Activated CD4-positive, alpha-beta T cell treated with anti-CD3 and anti-CD28 coated beads, Interleukin-2, amount 10 ng/mL, durations not matched to agents 24 days and 14 days (primary cell): ENCODE results near the gene BCAS4. TPM values are rescaled to one million over a fixed set of nuclear protein-coding genes. Genes with fewer than 3 reads are reported as not detected.
"Not testable (repeated sequence)": the region's sequence is repeated elsewhere in the genome, so short reads cannot be mapped to it uniquely, and the experiment has no call there.

ENCODE experiments used
- DNase-seq: peaks from one replicate; pipeline ENCODE4 v3.0.0; 2022
- H3K27ac Mint-ChIP-seq: one replicate; pipeline ENCODE4 v1.8.0; 2022; ENCODE audit warnings: mild to moderate bottlenecking, mixed read lengths
- H3K27me3 Mint-ChIP-seq: one replicate; pipeline ENCODE4 v1.8.0; 2022; ENCODE audit warnings: mixed read lengths
- H3K36me3 Mint-ChIP-seq: one replicate; pipeline ENCODE4 v1.8.0; 2022; ENCODE audit warnings: low read depth, mild to moderate bottlenecking, mixed read lengths
- H3K4me1 Mint-ChIP-seq: one replicate; pipeline ENCODE4 v1.8.0; 2021; ENCODE audit warnings: mixed read lengths
- H3K4me3 Mint-ChIP-seq: one replicate; pipeline ENCODE4 v1.8.0; 2022; ENCODE audit warnings: mild to moderate bottlenecking, moderate library complexity, mixed read lengths
- H3K9me3 Mint-ChIP-seq: one replicate; pipeline ENCODE4 v1.8.0; 2021; ENCODE audit warnings: mixed read lengths
- intact Hi-C: fragments of 100-400 bp; cut with micrococcal nuclease; formaldehyde crosslinking; loops from one replicate; pipeline ENCODE4 v1.15.1; 2023
- total RNA-seq: library from RNA; stranded (reverse); gene quantifications from 2 replicates; pipeline ENCODE4 v1.2.3, GENCODE V29; 2022

BCAS4 gene
- total RNA-seq, 1 donor from 2014 or later = 8.4 TPM

- no peak overlapping the region for H3K4me3 Mint-ChIP-seq
- H3K27me3 Mint-ChIP-seq = no peaks in the 10 kb centered on the region
- intact Hi-C loops = no loop called here
- no peaks in the 10 kb centered on the region for H3K36me3 Mint-ChIP-seq
- no peaks in the 10 kb centered on the region for H3K4me1 Mint-ChIP-seq
- no peaks in the 10 kb centered on the region for H3K9me3 Mint-ChIP-seq
- no peak overlapping the region for H3K27ac Mint-ChIP-seq
- DNase-seq = no peak
Observed at GRCh38 chr20:50870561-50871161, 75.8 kb downstream of the BCAS4 start.

- Mint-ChIP-seq H3K4me3 (no peak overlapping the region), H3K36me3 (peaks cover 1% of the 10 kb centered on the region), H3K9me3 (no peaks in the 10 kb centered on the region), H3K27me3 (no peaks in the 10 kb centered on the region), H3K27ac (no peak overlapping the region), H3K4me1 (no peaks in the 10 kb centered on the region)
- intact Hi-C loops = no loop called here
- DNase-seq = no peak
Observed at GRCh38 chr20:50872560-50873425, 77.9 kb downstream of the BCAS4 start.

GRCh38 chr20:50873585-50873984, 78.7 kb downstream of the BCAS4 start:
- H3K4me1 Mint-ChIP-seq = no peaks in the 10 kb centered on the region
- intact Hi-C loops = no loop called here
- H3K36me3 Mint-ChIP-seq = peaks cover 1% of the 10 kb centered on the region
- H3K9me3 Mint-ChIP-seq = no peaks in the 10 kb centered on the region
- H3K27ac Mint-ChIP-seq = no peak overlapping the region
- no peak overlapping the region for H3K4me3 Mint-ChIP-seq
- no peak for DNase-seq
- no peaks in the 10 kb centered on the region for H3K27me3 Mint-ChIP-seq

GRCh38 chr20:50874111-50874757, 79.4 kb downstream of the BCAS4 start:
- Mint-ChIP-seq H3K9me3 (no peaks in the 10 kb centered on the region), H3K27ac (no peak overlapping the region), H3K36me3 (peaks cover 1% of the 10 kb centered on the region), H3K4me1 (no peaks in the 10 kb centered on the region), H3K4me3 (no peak overlapping the region), H3K27me3 (no peaks in the 10 kb centered on the region)
- intact Hi-C loops = no loop called here
- no peak for DNase-seq

- Mint-ChIP-seq H3K27me3 (no peaks in the 10 kb centered on the region), H3K4me3 (no peak overlapping the region), H3K36me3 (peaks cover 4% of the 10 kb centered on the region), H3K9me3 (no peaks in the 10 kb centered on the region), H3K27ac (no peak overlapping the region), H3K4me1 (no peaks in the 10 kb centered on the region)
- DNase-seq = no peak
- intact Hi-C loops = no loop called here
Observed at GRCh38 chr20:50874758-50875665, 80.2 kb downstream of the BCAS4 start.

- Mint-ChIP-seq H3K9me3 (no peaks in the 10 kb centered on the region), H3K36me3 (peaks cover 4% of the 10 kb centered on the region), H3K27me3 (no peaks in the 10 kb centered on the region), H3K4me3 (no peak overlapping the region), H3K4me1 (no peaks in the 10 kb centered on the region), H3K27ac (no peak overlapping the region)
- DNase-seq = no peak
- intact Hi-C loops = no loop called here
Observed at GRCh38 chr20:50876063-50876685, 81.3 kb downstream of the BCAS4 start.

- DNase-seq = no peak
- H3K4me1 Mint-ChIP-seq = no peaks in the 10 kb centered on the region
- H3K27me3 Mint-ChIP-seq = no peaks in the 10 kb centered on the region
- no peak overlapping the region for H3K27ac Mint-ChIP-seq
- no peaks in the 10 kb centered on the region for H3K9me3 Mint-ChIP-seq
- peaks cover 4% of the 10 kb centered on the region for H3K36me3 Mint-ChIP-seq
- intact Hi-C loops = no loop called here
- no peak overlapping the region for H3K4me3 Mint-ChIP-seq
Observed at GRCh38 chr20:50876816-50877215, 82.0 kb downstream of the BCAS4 start.

GRCh38 chr20:50877232-50877743, 82.4 kb downstream of the BCAS4 start:
- intact Hi-C loops = no loop called here
- Mint-ChIP-seq H3K27me3 (no peaks in the 10 kb centered on the region), H3K27ac (no peak overlapping the region), H3K4me1 (no peaks in the 10 kb centered on the region), H3K9me3 (no peaks in the 10 kb centered on the region), H3K4me3 (no peak overlapping the region), H3K36me3 (peaks cover 4% of the 10 kb centered on the region)
- DNase-seq = no peak

GRCh38 chr20:50879649-50880550, 85.0 kb downstream of the BCAS4 start:
- no peak for DNase-seq
- H3K36me3 Mint-ChIP-seq = peaks cover 4% of the 10 kb centered on the region
- H3K4me3 Mint-ChIP-seq = no peak overlapping the region
- H3K27me3 Mint-ChIP-seq = no peaks in the 10 kb centered on the region
- no peak overlapping the region for H3K27ac Mint-ChIP-seq
- H3K9me3 Mint-ChIP-seq = no peaks in the 10 kb centered on the region
- H3K4me1 Mint-ChIP-seq = no peaks in the 10 kb centered on the region
- intact Hi-C loops = no loop called here

- H3K4me1 Mint-ChIP-seq, H3K9me3 Mint-ChIP-seq, H3K4me3 Mint-ChIP-seq, H3K27ac Mint-ChIP-seq, DNase-seq, H3K36me3 Mint-ChIP-seq, H3K27me3 Mint-ChIP-seq, intact Hi-C loops: not testable (repeated sequence)
Observed at GRCh38 chr20:50881759-50882424, 87.0 kb downstream of the BCAS4 start.

- no peak for DNase-seq
- Mint-ChIP-seq H3K36me3 (peaks cover 11% of the 10 kb centered on the region), H3K4me1 (no peaks in the 10 kb centered on the region), H3K27ac (no peak overlapping the region), H3K4me3 (no peak overlapping the region), H3K27me3 (no peaks in the 10 kb centered on the region), H3K9me3 (no peaks in the 10 kb centered on the region)
- intact Hi-C loops = no loop called here
Observed at GRCh38 chr20:50883856-50884255, 89.0 kb downstream of the BCAS4 start.

- Mint-ChIP-seq H3K36me3 (peaks cover 16% of the 10 kb centered on the region), H3K4me3 (no peak overlapping the region), H3K4me1 (no peaks in the 10 kb centered on the region), H3K9me3 (no peaks in the 10 kb centered on the region), H3K27me3 (no peaks in the 10 kb centered on the region), H3K27ac (no peak overlapping the region)
- DNase-seq = no peak
- intact Hi-C loops = no loop called here
Observed at GRCh38 chr20:50885068-50885467, 90.2 kb downstream of the BCAS4 start.
